K562 (cell line): ENCODE results near the gene HPSE2. TPM values are rescaled to one million over a fixed set of nuclear protein-coding genes. Genes with fewer than 3 reads are reported as not detected.

Experiments used
- MBD2 ChIP-seq: sonication (generic); IDR thresholded peaks from 2 replicates; pipeline ENCODE4 v1.6.1; 2016; ENCODE audit warnings: low read depth, borderline replicate concordance
- YY1 ChIP-seq, 3 experiments: IDR thresholded peaks; 2 replicates each; pipeline ENCODE4 v1.6.1; 2011; ENCODE audit warnings: low read length in 2 of 3, mild to moderate bottlenecking in 2 of 3, moderate library complexity in 2 of 3, borderline replicate concordance in 1 of 3, control low read depth in 1 of 3, low read depth in 1 of 3; ENCODE audit not compliant: insufficient read depth in 3 of 3, insufficient replicate concordance in 2 of 3, control insufficient read depth in 1 of 3, insufficient read length in 1 of 3; ENCODE audit errors: extremely low read depth in 1 of 3
- polyA plus RNA-seq, 8 experiments: library from polyadenylated mRNA; depleted of rRNA in 4 of 8; stranded (reverse) in 5 of 8; unstranded in 3 of 8; fragments of >200 nt; fragmentation: Nextera tagmentation in 2 of 8; fragmentation: Illumina TruSeq in 1 of 8; extraction: Ambion mirVana in 2 of 8; extraction: Trizol in 1 of 8; gene quantifications; 2 replicates each; pipeline versions ENCODE4 v1.2.1 to v1.2.3, GENCODE V29; 2011 to 2014; ENCODE audit warnings: inconsistent platforms in 1 of 8, missing spikeins in 1 of 8
- total RNA-seq, 7 experiments: library from RNA; depleted of rRNA in 6 of 7; stranded (reverse); fragments of >200 nt in 6 of 7; fragmentation: Illumina TruSeq in 2 of 7; extraction: Trizol in 2 of 7; gene quantifications; 2 replicates each; pipeline versions ENCODE4 v1.2.1 to v1.2.3, GENCODE V29; 2011 to 2021; ENCODE audit warnings: low replicate concordance in 1 of 7
- TF ChIP-seq, protein P1 (sequence below): sonication (generic); formaldehyde crosslinking; IDR thresholded peaks from 2 replicates; pipeline ENCODE4 v1.8.1; 2023; ENCODE audit warnings: mild to moderate bottlenecking, missing genetic modification reagents
- TF ChIP-seq, protein P2 (sequence below), 2 experiments: fragments of 450-650 bp; IDR thresholded peaks; 2 replicates each; pipeline ENCODE4 v1.6.1; 2016; ENCODE audit warnings: mild to moderate bottlenecking in 2 of 2, borderline replicate concordance in 1 of 2, low read depth in 1 of 2, moderate library complexity in 1 of 2

The HPSE2 gene
- total and polyA plus RNA-seq, 9 of the 15 experiments (the other 6 are each of a cell fraction or from before 2014, with no cell fraction given), result 0.03 to 0.10 (median 0.04) TPM; not detected in 2

- TF ChIP-seq, protein P1, sequence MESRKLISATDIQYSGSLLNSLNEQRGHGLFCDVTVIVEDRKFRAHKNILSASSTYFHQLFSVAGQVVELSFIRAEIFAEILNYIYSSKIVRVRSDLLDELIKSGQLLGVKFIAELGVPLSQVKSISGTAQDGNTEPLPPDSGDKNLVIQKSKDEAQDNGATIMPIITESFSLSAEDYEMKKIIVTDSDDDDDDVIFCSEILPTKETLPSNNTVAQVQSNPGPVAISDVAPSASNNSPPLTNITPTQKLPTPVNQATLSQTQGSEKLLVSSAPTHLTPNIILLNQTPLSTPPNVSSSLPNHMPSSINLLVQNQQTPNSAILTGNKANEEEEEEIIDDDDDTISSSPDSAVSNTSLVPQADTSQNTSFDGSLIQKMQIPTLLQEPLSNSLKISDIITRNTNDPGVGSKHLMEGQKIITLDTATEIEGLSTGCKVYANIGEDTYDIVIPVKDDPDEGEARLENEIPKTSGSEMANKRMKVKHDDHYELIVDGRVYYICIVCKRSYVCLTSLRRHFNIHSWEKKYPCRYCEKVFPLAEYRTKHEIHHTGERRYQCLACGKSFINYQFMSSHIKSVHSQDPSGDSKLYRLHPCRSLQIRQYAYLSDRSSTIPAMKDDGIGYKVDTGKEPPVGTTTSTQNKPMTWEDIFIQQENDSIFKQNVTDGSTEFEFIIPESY, result 0 out of 2 replicates have a peak, but pooled peaks have one; percentile 16
- TF ChIP-seq YY1 (IDR thresholded peaks at IDR 0.05; ENCODE audit: borderline replicate concordance in 1 of 3, control insufficient read depth in 1 of 3, extremely low read depth in 1 of 3, insufficient read depth in 3 of 3, insufficient read length in 1 of 3, insufficient replicate concordance in 2 of 3, low read depth in 1 of 3, low read length in 2 of 3), result no peak
- TF ChIP-seq, protein P2, sequence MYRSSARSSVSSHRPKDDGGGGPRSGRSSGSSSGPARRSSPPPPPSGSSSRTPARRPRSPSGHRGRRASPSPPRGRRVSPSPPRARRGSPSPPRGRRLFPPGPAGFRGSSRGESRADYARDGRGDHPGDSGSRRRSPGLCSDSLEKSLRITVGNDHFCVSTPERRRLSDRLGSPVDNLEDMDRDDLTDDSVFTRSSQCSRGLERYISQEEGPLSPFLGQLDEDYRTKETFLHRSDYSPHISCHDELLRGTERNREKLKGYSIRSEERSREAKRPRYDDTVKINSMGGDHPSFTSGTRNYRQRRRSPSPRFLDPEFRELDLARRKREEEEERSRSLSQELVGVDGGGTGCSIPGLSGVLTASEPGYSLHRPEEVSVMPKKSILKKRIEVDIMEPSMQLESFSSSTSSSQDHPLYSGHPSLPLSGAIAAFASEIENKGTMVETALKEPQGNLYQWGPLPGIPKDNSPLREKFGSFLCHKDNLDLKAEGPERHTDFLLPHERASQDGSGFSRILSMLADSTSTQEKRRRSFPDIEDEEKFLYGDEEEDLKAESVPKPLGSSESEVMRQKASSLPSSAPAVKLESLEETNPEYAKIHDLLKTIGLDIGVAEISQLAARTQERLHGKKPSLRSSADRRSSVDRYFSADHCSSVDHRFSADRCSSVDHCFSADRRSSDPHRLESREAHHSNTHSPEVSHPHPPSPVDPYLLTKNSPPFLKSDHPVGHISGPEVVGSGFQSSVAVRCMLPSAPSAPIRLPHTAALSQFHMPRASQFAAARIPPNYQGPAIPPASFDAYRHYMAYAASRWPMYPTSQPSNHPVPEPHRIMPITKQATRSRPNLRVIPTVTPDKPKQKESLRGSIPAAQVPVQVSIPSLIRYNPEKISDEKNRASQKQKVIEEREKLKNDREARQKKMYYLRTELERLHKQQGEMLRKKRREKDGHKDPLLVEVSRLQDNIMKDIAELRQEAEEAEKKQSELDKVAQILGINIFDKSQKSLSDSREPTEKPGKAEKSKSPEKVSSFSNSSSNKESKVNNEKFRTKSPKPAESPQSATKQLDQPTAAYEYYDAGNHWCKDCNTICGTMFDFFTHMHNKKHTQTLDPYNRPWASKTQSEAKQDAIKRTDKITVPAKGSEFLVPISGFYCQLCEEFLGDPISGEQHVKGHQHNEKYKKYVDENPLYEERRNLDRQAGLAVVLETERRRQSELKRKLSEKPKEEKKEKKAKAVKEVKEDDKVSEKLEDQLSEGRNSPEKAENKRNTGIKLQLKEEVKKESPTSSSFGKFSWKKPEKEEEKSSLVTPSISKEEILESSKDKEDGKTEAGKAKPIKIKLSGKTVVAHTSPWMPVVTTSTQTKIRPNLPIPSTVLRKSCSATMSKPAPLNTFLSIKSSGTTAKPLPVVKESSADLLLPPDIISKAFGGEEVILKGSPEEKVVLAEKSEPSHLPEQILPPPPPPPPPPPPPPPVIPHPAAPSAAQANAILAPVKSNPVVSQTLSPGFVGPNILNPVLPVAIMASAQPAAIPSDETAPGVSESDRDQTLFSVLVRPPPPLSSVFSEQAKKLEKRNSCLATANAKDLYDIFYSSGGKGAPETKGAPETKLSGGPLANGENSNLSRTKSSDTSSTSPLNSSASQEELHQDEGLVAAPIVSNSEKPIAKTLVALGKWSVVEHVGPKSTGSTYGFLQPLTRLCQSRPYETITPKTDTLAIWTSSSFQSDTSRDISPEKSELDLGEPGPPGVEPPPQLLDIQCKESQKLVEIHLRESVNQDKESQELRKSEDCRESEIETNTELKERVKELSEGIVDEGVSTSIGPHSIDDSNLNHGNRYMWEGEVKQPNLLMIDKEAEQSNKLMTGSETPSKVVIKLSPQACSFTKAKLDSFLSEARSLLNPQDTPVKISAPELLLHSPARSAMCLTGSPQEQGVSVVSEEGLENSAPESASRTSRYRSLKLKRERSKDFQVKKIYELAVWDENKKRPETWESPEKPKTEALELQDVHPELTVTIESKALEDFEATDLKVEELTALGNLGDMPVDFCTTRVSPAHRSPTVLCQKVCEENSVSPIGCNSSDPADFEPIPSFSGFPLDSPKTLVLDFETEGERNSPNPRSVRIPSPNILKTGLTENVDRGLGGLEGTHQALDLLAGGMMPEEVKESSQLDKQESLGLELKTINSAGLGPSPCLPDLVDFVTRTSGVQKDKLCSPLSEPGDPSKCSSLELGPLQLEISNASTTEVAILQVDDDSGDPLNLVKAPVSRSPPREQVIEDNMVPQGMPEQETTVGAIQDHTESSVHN (IDR thresholded peaks at IDR 0.05; ENCODE audit: borderline replicate concordance in 1 of 2, low read depth in 1 of 2), result peak in 1 of 2 experiments; percentile 26; a peak in 1 of 4 replicates
- TF ChIP-seq MBD2, result peak; percentile 68
These were observed 325.6 kb downstream of the HPSE2 start (continued) for GRCh38 chr10:98910048-98910447.
